Parathyroid adenoma (tissue), 2 donors: ENCODE data around the gene GTF3C5.

Source experiments
- H2AFZ ChIP-seq: fragments of 300-600 bp; sonication (generic); one replicate; pipeline ENCODE4 v1.7.0; 2017; ENCODE audit warnings: antibody characterized with exemption, mild to moderate bottlenecking
- H3K27ac ChIP-seq: fragments of 300-600 bp; sonication (generic); one replicate; pipeline ENCODE4 v1.7.0; 2017
- H3K27me3 ChIP-seq: fragments of 300-600 bp; sonication (generic); one replicate; pipeline ENCODE4 v1.7.0; 2017; ENCODE audit warnings: low read length; ENCODE audit not compliant: control insufficient read depth, insufficient read depth
- H3K36me3 ChIP-seq: fragments of 300-600 bp; sonication (generic); one replicate; pipeline ENCODE4 v1.7.0; 2017; ENCODE audit warnings: low read length; ENCODE audit not compliant: control insufficient read depth, insufficient read depth
- H3K4me1 ChIP-seq: fragments of 300-600 bp; sonication (generic); one replicate; pipeline ENCODE4 v1.7.0; 2017; ENCODE audit warnings: control low read depth
- H3K4me2 ChIP-seq: fragments of 300-600 bp; sonication (generic); one replicate; pipeline ENCODE4 v1.7.0; 2017; ENCODE audit warnings: low read length
- H3K4me3 ChIP-seq: fragments of 300-600 bp; sonication (generic); one replicate; pipeline ENCODE4 v1.7.0; 2017; ENCODE audit warnings: low read depth, low read length
- H3K79me2 ChIP-seq: fragments of 300-600 bp; sonication (generic); one replicate; pipeline ENCODE4 v1.7.0; 2017; ENCODE audit warnings: control low read depth
- H3K9ac ChIP-seq: fragments of 300-600 bp; sonication (generic); one replicate; pipeline ENCODE4 v1.7.0; 2017; ENCODE audit warnings: mild to moderate bottlenecking
- H3K9me3 ChIP-seq: fragments of 300-600 bp; sonication (generic); one replicate; pipeline ENCODE4 v1.7.0; 2017; ENCODE audit warnings: low read length; ENCODE audit not compliant: control insufficient read depth
- TF ChIP-seq, protein P1 (sequence below): fragments of 300-600 bp; sonication (generic); IDR thresholded peaks from one replicate; pipeline ENCODE4 v1.7.0; 2017; ENCODE audit warnings: antibody characterized with exemption, mild to moderate bottlenecking
- donor health status: primary hyperparathyroidism.

GTF3C5 gene

DNA sequence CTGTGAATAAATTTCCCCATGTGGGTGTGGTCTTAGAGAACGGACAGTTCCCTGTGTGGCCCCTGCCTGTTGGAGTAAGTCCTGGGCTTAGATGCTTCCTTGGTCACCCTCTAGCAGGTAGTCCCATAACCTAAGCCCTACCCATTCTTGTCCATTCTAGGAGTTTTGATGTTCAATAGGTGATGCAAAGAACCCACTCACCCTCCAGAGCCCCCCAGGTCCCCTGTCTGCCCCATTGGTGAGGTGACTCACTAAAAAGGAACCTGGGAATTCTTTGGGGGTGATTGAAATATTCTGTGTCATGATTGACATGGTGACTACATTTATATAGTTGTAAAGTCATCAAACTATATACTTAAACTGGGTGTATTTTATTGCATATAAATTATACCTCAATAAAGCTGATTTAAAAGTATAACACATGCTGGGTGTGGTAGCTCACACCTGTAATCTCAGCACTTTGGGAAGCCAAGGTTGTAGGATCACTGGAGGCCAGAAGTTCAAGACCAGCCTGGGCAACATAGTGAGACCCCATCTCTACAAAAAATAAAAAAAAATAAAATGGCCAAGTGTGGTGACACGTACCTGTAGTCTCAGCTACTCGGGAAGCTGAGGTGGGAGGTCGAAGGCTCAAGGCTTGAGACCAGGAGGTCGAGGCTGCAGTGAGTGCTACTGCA is 20.8 kb upstream of the GTF3C5 start:
- Histone ChIP-seq H3K4me3 (no peak overlapping the region), H3K36me3 (no peaks in the 10 kb centered on the region), H3K79me2 (no peaks in the 10 kb centered on the region), H3K9ac (no peak overlapping the region), H3K27ac (no peak overlapping the region), H3K27me3 (no peaks in the 10 kb centered on the region), H2AFZ (no peak overlapping the region), H3K4me1 (no peaks in the 10 kb centered on the region), H3K9me3 (no peaks in the 10 kb centered on the region), H3K4me2 (no peak overlapping the region)
- TF ChIP-seq, protein P1, sequence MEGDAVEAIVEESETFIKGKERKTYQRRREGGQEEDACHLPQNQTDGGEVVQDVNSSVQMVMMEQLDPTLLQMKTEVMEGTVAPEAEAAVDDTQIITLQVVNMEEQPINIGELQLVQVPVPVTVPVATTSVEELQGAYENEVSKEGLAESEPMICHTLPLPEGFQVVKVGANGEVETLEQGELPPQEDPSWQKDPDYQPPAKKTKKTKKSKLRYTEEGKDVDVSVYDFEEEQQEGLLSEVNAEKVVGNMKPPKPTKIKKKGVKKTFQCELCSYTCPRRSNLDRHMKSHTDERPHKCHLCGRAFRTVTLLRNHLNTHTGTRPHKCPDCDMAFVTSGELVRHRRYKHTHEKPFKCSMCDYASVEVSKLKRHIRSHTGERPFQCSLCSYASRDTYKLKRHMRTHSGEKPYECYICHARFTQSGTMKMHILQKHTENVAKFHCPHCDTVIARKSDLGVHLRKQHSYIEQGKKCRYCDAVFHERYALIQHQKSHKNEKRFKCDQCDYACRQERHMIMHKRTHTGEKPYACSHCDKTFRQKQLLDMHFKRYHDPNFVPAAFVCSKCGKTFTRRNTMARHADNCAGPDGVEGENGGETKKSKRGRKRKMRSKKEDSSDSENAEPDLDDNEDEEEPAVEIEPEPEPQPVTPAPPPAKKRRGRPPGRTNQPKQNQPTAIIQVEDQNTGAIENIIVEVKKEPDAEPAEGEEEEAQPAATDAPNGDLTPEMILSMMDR = no peak

DNA sequence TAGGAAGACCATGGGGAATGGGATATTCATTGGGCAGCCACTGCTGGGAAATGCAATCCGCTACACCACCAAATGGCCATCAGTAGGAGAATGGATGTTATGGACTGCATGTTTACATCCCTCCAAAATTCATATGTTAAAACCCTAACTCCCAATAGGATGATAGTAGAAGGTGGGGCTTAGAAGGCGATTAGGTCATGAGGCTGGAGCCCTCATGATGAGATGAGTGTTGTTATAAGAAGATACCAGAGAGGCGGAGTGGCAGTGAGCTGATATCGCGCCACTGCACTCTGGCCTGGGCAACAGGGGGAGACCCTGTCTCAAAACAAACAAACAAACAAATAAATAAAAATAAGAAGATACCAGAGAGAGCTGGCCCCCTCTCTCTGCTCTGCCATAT is 16.1 kb upstream of the GTF3C5 start:
- Histone ChIP-seq H3K4me1 (no peaks in the 10 kb centered on the region), H3K27me3 (no peaks in the 10 kb centered on the region), H3K4me3 (no peak overlapping the region), H2AFZ (no peak overlapping the region), H3K9me3 (no peaks in the 10 kb centered on the region), H3K27ac (no peak overlapping the region), H3K4me2 (no peak overlapping the region), H3K36me3 (no peaks in the 10 kb centered on the region), H3K9ac (no peak overlapping the region), H3K79me2 (no peaks in the 10 kb centered on the region)
- TF ChIP-seq, protein P1 = no peak

DNA sequence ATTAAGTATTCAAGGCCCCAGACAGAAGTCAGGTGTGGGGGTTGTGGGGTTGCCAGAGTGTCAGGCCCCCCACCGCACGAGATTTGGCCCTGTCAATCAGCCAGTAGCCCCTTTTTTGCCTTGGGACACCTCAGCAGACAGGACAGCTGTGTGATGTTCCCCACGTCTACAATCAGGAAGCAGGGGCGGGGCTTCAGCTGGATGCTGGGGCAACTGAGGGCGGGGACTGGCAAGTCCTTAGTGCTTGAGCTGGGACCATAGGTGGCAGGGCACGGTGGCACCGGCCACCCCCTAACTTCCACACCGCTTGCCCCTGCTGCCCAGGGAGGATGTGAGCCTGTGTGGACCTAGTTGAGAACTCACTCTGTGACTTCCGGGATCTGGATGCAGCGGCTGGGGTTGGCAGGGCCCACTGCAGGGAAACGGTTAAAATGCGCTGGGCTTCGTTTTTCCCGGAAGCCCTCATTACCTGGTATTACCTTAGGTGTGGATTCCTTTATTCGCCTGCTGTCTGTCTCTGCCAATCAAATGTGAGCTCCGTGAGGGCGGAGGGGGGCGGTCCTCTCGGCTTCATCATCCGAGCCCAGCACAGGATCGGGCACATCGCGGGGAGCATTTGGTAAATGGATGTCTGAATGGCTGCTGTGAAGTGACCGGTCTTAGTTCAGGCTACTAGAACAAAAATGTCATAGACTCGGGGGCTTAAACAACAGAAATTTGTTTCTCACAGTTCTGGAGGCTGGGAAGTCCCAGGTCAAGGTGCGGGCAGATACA is 7.5 kb upstream of the GTF3C5 start:
- no peaks in the 10 kb centered on the region for H3K27me3 ChIP-seq
- no peaks in the 10 kb centered on the region for H3K36me3 ChIP-seq
- TF ChIP-seq, protein P1 = no peak
- no peak overlapping the region for H3K9ac ChIP-seq
- no peaks in the 10 kb centered on the region for H3K79me2 ChIP-seq
- H3K27ac ChIP-seq = no peak overlapping the region
- no peaks in the 10 kb centered on the region for H3K4me1 ChIP-seq
- no peak overlapping the region for H3K4me2 ChIP-seq
- H3K9me3 ChIP-seq = no peaks in the 10 kb centered on the region
- H2AFZ ChIP-seq = no peak overlapping the region
- H3K4me3 ChIP-seq = no peak overlapping the region

- H3K4me3 ChIP-seq = no peak overlapping the region
- TF ChIP-seq, protein P1 = no peak
- H3K4me1 ChIP-seq = peaks cover under 1% of the 10 kb centered on the region
- H3K79me2 ChIP-seq = peaks cover 7% of the 10 kb centered on the region
- no peak overlapping the region for H3K4me2 ChIP-seq
- no peaks in the 10 kb centered on the region for H3K27me3 ChIP-seq
- H2AFZ ChIP-seq = no peak overlapping the region
- H3K27ac ChIP-seq = no peak overlapping the region
- no peaks in the 10 kb centered on the region for H3K9me3 ChIP-seq
- no peaks in the 10 kb centered on the region for H3K36me3 ChIP-seq
- no peak overlapping the region for H3K9ac ChIP-seq
Observed at GRCh38 chr9:133026426-133026825, 4.4 kb upstream of the GTF3C5 start.
